NB4 (cell line): Measurements from ENCODE around the gene SMC1B.
A peak's percentile ranks its signal among the peaks of the same experiment; 100 is the strongest.
"Not testable (repeated sequence)": the region's sequence is repeated elsewhere in the genome, so short reads cannot be mapped to it uniquely, and the experiment has no call there.

Source experiments
- DNase-seq: peaks from one replicate; pipeline ENCODE4 v3.0.0; 2010; ENCODE audit warnings: low read depth
- H3K4me3 ChIP-seq: one replicate; pipeline ENCODE4 v1.5.1; 2011; ENCODE audit warnings: mild to moderate bottlenecking, low read depth, low read length, moderate library complexity
- CTCF ChIP-seq: IDR thresholded peaks from one replicate; pipeline ENCODE4 v1.5.1; 2012; ENCODE audit warnings: low read depth, low read length
- MAX ChIP-seq: IDR thresholded peaks from 2 replicates; pipeline ENCODE4 v1.6.1; 2011; ENCODE audit warnings: low read depth, low read length
- MYC ChIP-seq: IDR thresholded peaks from 2 replicates; pipeline ENCODE4 v1.6.1; 2011; ENCODE audit warnings: low read depth, low read length
- POLR2A ChIP-seq: IDR thresholded peaks from 2 replicates; pipeline ENCODE4 v1.6.1; 2011; ENCODE audit warnings: mild to moderate bottlenecking; ENCODE audit not compliant: insufficient read length; ENCODE audit errors: extremely low read depth

The SMC1B gene

DNA sequence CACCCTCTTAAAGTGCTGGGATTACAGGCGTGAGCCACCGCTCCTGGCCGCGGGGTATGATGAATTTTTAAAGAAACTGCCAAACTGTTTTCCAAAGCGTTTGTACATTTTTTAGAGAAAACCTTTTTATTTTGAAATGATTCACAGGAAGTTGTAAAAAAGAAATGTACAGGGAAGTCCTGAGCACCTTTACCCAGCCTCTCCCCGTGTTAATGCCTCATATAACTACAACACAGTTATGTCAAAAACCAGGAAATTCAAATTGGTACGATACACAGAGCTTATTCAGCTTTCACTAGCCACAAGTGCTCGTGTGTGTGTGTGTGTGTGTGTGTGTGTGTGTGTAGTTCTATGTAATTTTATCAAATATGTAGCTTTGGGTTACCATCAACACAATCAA, 110.6 kb downstream of the SMC1B start:
- TF ChIP-seq MAX (no peak), MYC (no peak), POLR2A (no peak), CTCF (no peak)
- no peak overlapping the region for H3K4me3 ChIP-seq
- no peak for DNase-seq

GRCh38 chr22:45298934-45299505, 114.4 kb downstream of the SMC1B start:
- H3K4me3 ChIP-seq, result no peak overlapping the region
- no peak for DNase-seq
- TF ChIP-seq MAX, result no peak
- no peak for TF ChIP-seq POLR2A
- TF ChIP-seq MYC, result no peak
- TF ChIP-seq CTCF, result no peak

DNA sequence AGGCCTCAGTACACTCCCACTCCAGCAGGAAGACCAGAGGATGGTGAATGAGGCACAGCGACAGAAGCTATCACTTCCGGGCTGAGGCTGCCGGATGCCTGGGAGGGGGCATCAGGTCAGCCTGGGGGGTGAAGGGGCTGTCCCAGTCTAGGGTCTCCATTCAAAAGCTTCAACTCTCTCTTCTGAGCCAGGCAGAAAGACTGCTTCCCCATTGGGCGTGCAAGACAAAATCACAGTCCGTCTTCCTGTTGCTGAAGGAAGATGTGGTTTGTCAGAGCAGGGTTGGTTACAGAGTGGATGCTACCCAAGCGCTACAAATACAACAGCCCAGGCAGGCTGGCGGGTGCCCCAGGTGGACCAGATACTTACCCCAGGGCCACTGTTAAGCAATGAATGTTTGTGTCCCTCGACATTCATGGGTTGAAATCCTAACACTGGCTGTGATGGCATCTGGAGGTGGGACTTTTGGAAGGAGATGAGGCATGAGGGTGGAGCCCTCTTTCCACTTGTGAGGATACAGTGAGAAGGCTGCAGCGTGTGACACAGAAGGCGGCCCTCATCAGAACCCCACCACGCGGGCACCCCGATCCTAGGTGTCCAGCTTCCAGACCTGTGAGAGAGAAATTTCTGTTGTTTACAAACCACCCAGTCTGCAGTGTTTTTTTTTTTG, 116.6 kb downstream of the SMC1B start:
- TF ChIP-seq MAX, result no peak
- TF ChIP-seq CTCF, result no peak
- TF ChIP-seq POLR2A, result no peak
- no peak overlapping the region for H3K4me3 ChIP-seq
- DNase-seq, result peak; percentile 30

- no peak for TF ChIP-seq POLR2A
- TF ChIP-seq MYC, result no peak
- no peak for TF ChIP-seq CTCF
- no peak for TF ChIP-seq MAX
- no peak for DNase-seq
- H3K4me3 ChIP-seq, result no peak overlapping the region
Measured at GRCh38 chr22:45295492-45295891, 117.9 kb downstream of the SMC1B start.

- H3K4me3 ChIP-seq, DNase-seq: not testable (repeated sequence)
Measured at GRCh38 chr22:45295004-45295403, 118.4 kb downstream of the SMC1B start.
